Activated T-helper 9 cell treated with anti-CD3 and anti-CD28 coated beads, Interleukin-2, amount 50 U/mL, for 16 hours (primary cell): ENCODE data around the gene PTPRD.

Experiments
- DNase-seq: peaks from one replicate; pipeline ENCODE4 v3.0.0-alpha.2; 2020; ENCODE audit warnings: low read depth

PTPRD gene

DNA sequence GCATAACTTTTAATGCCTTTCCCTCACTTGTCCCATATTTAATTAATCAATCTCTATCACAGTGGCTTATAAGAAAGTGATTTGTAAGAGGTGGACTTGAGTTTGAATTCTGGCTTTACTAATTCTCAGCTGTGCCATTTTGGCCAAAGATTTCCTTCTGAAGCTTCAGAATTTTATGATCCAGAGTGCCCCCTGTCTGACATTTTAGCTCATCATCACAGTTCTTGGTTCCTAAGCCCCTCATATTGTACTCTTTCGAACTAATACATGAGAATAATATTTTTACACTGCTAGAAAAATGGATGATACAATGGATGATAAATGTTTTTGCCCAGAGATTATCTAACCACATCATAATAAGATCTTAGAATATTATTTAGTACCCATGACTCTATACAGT is 1014.1 kb downstream of the PTPRD start:
- no peak for DNase-seq

DNA sequence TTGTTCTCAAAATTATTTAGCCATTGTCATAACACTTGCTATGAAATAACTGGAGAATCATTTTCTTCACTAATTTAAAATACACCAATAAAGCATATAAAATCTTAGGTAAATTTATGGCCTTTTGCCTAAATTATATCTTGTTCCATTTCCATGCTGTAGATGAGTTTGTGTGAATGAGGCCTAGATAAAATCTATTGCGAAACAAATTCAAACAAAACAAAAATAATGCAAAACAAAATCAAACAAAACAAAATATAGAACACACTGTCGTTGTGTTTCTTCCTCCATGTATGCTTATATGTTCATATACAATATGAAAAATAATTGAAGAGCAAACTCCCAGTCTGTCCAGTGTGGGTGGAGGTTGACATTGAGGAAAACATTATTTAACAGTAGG is 1020.7 kb downstream of the PTPRD start:
- no peak for DNase-seq

DNA sequence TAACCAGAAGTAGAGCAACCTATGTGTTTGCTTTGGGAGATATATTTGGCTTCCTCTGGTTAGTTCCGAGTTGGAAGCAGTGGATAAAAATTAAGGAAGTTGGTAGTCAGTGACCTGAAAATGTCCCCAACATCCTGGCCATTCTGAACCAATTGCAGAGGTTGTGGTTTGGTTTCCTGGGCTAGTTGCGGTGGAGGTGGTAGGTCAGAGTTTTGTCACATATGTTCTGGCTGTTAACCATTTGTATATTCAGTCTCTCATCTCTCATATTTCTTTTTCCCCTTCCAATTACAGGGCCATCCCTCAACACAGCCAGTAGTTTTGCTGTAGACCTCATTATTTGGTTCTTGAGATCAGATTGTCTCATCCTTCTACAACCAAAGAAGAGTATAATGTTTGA is 1026.9 kb downstream of the PTPRD start:
- DNase-seq, result no peak

DNA sequence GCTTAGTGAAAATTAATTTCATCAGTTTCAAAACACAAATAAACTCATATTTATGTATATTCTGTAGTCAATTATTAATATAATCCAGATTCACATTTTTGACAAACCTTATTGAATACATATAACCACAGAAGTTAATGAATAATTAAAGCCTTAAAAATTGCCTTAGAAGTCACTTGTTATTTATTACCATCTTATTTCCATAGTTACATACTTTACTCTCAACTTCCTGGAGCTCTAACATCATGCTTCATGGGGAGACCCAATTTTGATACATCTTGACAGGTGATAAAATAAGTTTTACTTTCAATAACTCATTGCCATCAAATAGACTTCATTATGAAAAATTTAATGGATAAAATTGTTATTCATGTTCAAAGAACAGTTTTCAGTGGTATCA is 1038.7 kb downstream of the PTPRD start:
- DNase-seq, result no peak

DNA sequence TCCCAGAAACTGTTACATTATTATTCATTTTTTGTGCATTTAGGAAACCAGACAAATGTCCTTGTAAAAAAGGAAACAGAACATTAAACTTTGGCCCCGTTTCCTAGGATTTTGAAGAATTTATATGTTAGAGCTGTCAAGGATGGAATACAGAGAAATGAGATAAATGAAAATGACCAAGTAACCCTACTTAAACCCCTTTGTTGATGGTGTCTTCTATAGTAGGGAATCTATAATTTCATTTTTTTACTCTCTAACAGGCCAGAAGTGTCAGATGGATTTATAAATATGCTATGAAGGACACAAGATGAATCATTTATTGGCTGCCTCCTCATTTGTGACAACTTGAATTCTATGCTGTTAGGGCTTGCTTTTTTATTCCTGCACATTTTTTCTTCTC is 1047.1 kb downstream of the PTPRD start:
- DNase-seq, result no peak

DNA sequence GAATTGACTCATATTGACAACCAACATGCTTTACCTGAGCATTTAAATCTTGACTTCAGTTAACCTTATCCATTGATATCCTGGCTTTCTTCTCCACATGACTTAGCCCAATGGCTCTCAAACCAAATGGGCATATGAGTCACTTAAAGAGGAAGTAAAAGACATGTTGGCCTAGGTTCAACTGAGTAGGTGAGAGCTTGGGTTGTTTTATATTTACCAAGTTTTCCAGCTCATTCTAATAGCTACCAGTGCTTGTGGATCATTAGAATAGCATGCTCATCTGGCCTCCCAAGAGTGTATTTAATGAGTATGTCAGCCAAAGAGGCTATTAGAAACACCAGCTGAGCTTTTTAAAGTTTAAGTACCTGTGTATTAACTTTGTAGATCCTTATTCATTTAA is 1049.0 kb downstream of the PTPRD start:
- DNase-seq, result no peak

GRCh38 chr9:9560382-9561035 is 1052.3 kb downstream of the PTPRD start:
- DNase-seq, result no peak

GRCh38 chr9:9558907-9559306 is 1053.9 kb downstream of the PTPRD start:
- no peak for DNase-seq

GRCh38 chr9:9557804-9558334 is 1054.9 kb downstream of the PTPRD start:
- no peak for DNase-seq

DNA sequence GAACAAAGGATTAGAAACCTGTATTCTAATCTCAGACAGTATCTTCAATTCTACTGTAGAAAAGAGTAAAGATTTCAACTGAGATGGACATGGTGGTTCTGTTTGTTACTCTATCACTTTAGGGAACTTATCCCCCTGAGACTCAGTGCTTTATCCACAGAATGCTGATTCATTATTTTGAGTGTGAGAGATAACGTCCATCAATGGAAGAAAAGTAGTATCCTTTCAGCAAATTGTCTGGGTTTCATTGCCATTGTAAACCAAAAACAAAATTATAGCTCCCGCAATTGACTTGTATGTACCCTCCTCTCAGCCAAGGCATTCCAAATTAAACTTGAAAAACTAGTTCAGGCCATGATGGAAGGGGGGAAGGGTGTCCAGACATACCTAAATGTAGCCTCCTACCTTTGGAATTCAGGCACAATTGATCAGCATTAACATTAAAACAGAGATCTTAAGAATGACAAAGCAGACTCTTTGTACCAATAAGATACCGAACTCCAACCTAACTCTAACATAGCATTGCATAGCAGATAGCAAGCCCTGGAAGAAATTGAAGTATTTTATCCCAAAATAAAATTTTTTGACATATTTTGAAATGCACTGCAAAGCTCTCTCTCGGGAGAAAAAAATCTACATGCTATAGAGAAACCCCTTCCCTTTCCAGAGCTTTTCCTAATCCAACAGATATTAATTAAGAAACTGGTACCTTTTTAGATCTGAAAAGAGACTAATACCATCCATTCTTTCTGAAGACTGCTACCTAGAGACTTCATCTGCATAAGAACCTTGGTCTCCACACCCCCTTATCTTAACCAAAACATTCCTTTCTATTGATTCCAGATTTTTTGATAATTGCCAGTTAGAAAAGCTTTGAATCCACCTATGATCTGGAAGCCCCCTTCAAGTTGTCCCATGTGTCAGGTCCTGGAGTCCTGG is 1055.7 kb downstream of the PTPRD start:
- DNase-seq, result no peak

DNA sequence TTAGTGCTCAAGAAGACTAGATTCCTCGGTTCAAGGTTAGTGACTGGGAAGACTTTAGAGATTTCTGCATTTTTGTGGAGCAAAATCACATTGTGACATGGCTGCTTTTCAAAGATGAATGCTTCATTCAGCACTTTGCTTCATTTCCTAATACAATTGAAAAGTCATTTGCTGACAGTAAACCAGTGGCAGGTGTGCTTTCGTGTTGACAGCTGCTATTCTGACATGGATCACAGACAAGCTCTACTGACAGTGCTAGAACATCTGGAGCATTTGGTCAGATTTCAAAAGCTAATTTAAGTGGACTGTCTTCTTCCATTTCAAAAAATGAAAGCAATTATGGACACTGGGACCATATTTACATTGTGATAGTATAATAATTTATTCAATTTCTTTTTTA is 1060.1 kb downstream of the PTPRD start:
- no peak for DNase-seq

GRCh38 chr9:9538766-9539165 is 1074.0 kb downstream of the PTPRD start:
- no peak for DNase-seq

DNA sequence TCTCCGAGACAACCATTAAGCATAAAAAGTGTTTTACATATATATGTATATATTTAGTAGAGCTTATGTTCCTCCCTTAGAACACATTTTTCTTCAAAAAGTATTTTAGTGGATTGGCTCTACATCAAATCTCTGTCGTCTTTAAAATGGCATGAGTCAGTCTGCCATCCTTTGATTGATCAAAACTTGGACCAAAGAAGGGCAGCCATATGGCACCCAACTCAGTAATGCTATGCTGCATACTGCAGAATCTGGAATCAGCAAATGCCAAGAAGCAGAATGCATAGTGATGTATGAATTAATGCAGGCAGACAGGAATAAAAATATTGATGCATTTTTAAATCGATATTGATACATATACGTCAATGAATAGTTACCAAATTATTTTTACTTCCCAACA is 1074.4 kb downstream of the PTPRD start:
- DNase-seq, result no peak

- DNase-seq, result no peak
Measured at GRCh38 chr9:9536523-9536922, 1076.3 kb downstream of the PTPRD start.

DNA sequence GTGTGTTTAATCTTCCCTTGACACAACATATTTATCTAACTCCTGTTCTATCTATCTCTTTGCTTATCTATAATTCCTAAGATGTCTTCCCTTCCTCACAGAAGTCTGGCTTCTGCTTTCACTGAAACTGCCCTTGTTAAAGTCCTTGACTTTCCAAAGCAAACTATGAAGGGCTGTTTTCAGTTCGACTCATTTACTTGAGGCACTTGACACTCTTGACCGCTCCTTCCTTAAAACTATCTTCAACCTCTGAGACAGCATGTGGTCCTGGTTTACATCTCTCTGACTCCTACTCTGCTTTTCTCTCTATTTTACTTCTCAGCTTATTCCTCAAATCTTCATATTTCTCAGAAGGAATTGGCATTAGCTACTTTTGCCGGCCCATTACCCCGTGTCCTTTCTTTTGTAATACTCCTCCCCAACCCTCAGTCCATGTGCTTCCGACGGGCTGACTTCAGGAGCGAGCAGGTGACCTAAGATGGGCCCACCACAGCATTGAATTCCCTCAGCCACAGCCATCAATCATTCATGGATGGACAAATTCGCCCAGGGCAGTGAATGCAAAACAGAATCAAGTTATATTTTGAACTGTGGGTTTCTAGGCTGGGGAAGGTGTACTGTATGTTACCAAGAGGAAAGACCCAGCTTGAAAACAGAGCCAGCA is 1089.2 kb downstream of the PTPRD start:
- DNase-seq, result no peak

- DNase-seq, result no peak
Measured at GRCh38 chr9:9522406-9522805, 1090.4 kb downstream of the PTPRD start.

DNA sequence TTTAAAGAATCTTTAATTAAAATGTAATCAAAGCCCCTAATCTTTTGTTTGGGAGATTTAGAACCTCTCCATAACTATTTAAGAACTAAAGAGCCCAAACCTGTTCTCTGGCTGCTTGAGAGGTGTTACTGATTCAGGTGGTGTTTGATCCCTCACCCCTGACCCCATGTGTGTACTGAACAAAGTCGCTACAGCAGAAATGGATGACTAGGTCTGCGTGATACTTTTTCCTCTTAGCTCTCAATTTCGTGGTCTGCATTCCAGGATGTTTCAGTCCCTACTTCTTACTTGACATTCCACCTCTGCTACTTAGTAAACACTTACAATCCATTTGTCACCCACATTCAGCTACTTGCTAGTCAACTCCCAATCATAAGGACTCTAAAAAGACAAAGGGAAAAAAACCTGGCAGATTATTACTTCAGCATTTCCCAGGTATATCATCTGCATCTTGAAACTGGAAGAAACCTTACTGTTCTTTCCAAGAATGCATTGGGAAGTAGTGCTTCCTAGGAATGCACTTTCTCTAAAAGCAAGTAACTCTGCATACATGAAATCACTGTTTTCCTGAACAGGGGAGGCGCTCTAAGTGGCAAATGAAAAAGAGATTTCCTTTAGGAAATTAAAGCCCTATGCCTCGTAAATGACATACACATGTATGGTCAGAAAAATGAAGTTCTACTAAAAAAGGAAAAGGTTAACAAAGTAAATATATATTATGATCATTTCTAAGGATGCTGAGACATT is 1091.6 kb downstream of the PTPRD start:
- no peak for DNase-seq

DNA sequence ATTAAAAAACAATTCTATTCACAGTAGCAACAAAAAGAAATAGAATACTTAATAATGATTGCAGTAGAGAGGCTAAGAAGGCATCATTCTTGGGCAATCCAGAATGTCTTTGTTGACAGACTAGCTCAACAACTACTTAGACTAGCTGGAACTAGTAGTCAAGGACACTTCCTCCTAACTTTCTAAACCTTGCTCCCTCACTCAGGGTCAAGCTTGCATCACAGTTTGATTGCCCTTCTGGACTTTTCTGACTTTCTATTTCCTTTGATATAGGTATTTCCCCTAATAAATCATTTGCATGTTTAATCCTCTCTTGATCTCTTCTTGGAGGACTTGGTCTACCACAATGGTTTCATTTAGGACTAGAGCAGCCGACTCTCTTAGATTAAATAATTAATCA is 1107.9 kb downstream of the PTPRD start:
- no peak for DNase-seq

DNA sequence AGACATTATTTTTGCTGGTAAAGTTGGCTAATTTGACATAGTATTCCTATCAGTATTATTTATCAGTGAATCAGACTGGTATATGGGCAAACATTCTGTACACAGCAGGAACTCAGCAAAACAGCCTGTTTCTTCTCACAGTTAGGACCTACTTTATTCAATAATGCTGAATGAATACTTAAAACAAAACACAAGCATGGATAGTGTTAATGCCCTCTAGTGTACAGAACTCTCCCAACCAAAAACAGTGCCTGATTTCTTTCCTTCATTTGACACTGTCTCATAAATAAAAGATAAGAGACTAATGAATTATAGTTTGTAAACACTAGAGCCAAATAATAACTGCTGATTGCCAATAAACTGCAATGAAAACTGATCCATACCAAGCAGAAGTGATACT is 1113.3 kb downstream of the PTPRD start:
- DNase-seq, result no peak

- DNase-seq, result no peak
Measured at GRCh38 chr9:9498846-9499245, 1114.0 kb downstream of the PTPRD start.

DNA sequence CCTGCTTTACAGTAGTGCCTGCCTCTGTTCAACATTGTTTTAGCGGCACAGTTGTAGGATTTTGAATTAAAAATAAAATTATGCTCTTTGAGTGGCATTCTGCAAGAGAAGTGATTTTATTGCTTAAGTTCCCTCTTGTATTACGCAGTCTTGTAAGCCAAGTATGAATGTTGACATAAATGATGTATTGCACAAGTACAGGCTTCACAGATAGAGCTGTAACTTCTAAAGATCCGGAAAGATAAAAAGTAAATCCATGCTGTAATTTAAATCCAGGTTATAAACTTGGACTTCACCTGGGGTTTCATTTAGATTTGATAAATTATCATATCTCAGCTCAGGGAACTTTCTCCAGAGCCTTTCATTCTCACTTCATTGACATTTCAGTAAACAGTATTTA is 1114.7 kb downstream of the PTPRD start:
- DNase-seq, result no peak

DNA sequence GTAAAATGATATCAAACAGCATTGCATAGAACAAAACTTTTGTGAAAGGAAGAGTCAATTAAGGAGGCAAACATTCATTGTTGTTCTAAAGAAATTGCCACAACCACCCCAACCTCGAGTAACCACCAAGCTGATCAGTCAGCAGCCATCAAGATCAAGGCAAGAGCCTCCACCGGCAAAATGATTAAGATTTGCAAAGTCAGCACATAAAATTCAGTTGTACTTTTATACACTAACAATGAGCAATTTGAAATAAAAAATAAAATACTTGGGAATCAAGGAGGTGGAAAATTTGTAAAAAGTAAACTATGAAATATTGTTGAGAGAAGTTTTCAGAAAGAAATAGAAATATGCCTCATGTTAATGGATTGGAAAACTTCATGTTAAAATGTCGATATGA is 1118.5 kb downstream of the PTPRD start:
- DNase-seq, result no peak
